ENCODE measurements around the gene PKP2. TPM values are rescaled to one million over a fixed set of nuclear protein-coding genes. Genes with fewer than 3 reads are reported as not detected.

PKP2 gene
- total and polyA plus RNA-seq, 4 donors, result 0.91 to 10.4 (median 3.8) TPM

DNA sequence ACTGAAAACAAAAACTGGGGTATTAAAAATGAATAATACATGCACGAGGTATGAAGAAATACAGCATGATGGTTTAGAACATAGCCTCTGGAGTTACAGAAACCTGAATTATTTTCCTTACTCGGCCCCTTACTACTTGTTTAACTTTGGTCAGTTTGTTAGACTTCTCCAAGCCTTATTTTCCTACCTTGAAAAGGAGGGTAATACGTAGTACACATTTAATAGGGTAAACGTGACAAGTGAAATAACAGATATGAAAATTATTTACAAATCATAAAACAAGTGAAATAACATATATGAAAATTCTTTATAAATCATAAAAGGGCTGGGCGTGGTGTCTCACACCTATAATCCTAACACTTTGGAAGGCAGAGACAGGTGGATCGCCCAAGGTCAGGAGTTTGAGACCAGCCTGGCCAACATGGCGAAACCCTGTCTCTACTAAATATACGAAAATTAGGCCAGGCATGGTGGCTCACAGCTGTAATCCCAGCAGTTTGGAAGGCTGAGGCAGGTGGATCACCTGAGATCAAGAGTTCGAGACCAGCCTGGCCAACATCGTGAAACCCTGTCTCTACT, 11.4 kb upstream of the PKP2 start:
- no peak overlapping the region for H3K9ac ChIP-seq (ENCODE audit: insufficient read depth in 1 of 2, low read length in 2 of 2)
- 92 to 95% methylated on average over 10 of the region's 10 CpGs for WGBS, 2 donors
- TF ChIP-seq, protein P1, sequence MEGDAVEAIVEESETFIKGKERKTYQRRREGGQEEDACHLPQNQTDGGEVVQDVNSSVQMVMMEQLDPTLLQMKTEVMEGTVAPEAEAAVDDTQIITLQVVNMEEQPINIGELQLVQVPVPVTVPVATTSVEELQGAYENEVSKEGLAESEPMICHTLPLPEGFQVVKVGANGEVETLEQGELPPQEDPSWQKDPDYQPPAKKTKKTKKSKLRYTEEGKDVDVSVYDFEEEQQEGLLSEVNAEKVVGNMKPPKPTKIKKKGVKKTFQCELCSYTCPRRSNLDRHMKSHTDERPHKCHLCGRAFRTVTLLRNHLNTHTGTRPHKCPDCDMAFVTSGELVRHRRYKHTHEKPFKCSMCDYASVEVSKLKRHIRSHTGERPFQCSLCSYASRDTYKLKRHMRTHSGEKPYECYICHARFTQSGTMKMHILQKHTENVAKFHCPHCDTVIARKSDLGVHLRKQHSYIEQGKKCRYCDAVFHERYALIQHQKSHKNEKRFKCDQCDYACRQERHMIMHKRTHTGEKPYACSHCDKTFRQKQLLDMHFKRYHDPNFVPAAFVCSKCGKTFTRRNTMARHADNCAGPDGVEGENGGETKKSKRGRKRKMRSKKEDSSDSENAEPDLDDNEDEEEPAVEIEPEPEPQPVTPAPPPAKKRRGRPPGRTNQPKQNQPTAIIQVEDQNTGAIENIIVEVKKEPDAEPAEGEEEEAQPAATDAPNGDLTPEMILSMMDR (IDR thresholded peaks at IDR 0.05; ENCODE audit: control extremely low read depth, extremely low read depth), result no peak
- H3K27me3 ChIP-seq (ENCODE audit: control insufficient read depth in 3 of 3, insufficient read depth in 3 of 3, low read length in 2 of 3), result peaks cover 0 to 43% (median 0%) of the 10 kb centered on the region in 3 donors
- ATAC-seq (ENCODE audit: insufficient read depth, low FRiP score), result no peak
- no peaks in the 10 kb centered on the region for H3K36me3 ChIP-seq (ENCODE audit: control insufficient read depth in 4 of 4, insufficient read depth in 4 of 4, low read length in 4 of 4)
- H3K4me1 ChIP-seq (ENCODE audit: control insufficient read depth in 5 of 5, insufficient read depth in 5 of 5, low read length in 5 of 5), result peaks cover 0 to 2% (median 0%) of the 10 kb centered on the region in 5 donors
- no peak overlapping the region for H3K4me3 ChIP-seq
- H3K27ac ChIP-seq (ENCODE audit: low read depth in 1 of 2, low read length in 1 of 2), result no peak overlapping the region
- no peak for DNase-seq
- no peaks in the 10 kb centered on the region for H3K9me3 ChIP-seq (ENCODE audit: control insufficient read depth in 4 of 4, insufficient read depth in 3 of 4, low read length in 3 of 4)

DNA sequence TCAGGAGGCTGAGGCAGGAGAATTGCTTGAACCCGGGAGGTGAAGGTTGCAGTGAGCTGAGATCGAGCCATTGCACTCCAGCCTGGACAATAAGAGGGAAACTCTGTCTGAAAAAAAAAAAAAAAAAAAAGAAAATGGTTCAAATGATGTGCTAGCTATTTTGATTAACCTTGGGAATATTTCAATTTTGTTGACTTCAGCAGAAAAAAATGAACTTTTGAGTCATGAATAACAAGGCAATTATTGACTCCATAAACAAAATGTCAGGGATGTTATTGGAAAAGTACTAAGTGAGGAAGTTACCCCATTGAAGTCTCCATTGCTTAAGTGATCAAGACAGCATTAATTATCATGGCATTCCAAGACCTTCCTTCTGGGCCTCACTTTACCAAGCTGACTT, 10.6 kb upstream of the PKP2 start:
- peaks cover 0 to 43% (median 0%) of the 10 kb centered on the region in 3 donors for H3K27me3 ChIP-seq (ENCODE audit: control insufficient read depth in 3 of 3, insufficient read depth in 3 of 3, low read length in 2 of 3)
- DNase-seq (no peak), ATAC-seq (ENCODE audit: insufficient read depth, low FRiP score) (no peak)
- H3K9ac ChIP-seq (ENCODE audit: insufficient read depth in 1 of 2, low read length in 2 of 2), result no peak overlapping the region
- no peaks in the 10 kb centered on the region for H3K9me3 ChIP-seq (ENCODE audit: control insufficient read depth in 4 of 4, insufficient read depth in 3 of 4, low read length in 3 of 4)
- H3K27ac ChIP-seq (ENCODE audit: low read depth in 1 of 2, low read length in 1 of 2), result no peak overlapping the region
- H3K4me3 ChIP-seq, result no peak overlapping the region
- no peaks in the 10 kb centered on the region for H3K36me3 ChIP-seq (ENCODE audit: control insufficient read depth in 4 of 4, insufficient read depth in 4 of 4, low read length in 4 of 4)
- TF ChIP-seq, protein P1 (IDR thresholded peaks at IDR 0.05; ENCODE audit: control extremely low read depth, extremely low read depth), result no peak
- 76 to 85% methylated on average over 2 of the region's 2 CpGs for WGBS, 2 donors
- peaks cover 0 to 4% (median 0%) of the 10 kb centered on the region in 5 donors for H3K4me1 ChIP-seq (ENCODE audit: control insufficient read depth in 5 of 5, insufficient read depth in 5 of 5, low read length in 5 of 5)

DNA sequence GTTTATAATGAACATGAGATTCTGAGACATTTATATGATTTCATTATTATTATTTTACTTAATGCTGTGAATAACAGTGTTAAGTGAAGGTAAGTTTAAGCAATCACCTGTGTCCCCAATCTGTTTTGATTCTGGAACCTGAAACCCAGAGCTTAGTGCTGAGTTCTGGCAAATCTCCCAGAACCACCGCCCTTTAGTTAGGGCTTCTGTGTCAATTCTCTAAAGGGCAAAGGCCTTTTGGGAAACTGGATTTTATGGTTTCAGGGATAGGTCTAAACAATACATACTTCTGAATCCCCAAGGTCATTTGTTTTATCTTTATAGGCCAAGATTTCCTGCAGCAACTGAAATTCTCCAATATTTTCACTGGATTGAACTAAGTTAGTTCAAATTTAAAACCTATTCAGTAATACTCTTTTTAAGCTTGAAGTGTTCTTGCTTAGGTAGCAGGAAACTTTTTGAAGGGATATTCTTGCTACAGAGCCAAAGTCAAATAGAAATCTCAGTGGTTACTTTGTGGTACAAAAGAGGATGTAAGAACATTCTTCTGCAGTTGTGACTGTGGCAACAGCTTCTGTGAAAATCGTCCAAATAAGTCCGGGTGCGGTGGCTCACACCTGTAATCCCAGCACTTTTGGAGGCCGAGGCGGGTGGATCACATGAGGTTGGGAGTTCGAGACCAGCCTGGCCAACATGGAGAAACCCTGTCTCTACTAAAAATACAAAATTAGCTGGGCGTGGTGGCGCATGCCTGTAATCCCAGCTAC, 10.0 kb upstream of the PKP2 start:
- 64 to 65% methylated on average over 7 to 9 of the region's 9 CpGs for WGBS, 2 donors

More for the DNA sequence above, 10.0 kb upstream of the PKP2 start:
- H3K36me3 ChIP-seq (ENCODE audit: control insufficient read depth in 4 of 4, insufficient read depth in 4 of 4, low read length in 4 of 4), result no peaks in the 10 kb centered on the region
- DNase-seq, result no peak
- H3K27me3 ChIP-seq (ENCODE audit: control insufficient read depth in 3 of 3, insufficient read depth in 3 of 3, low read length in 2 of 3), result peaks cover 0 to 43% (median 0%) of the 10 kb centered on the region in 3 donors
- peaks cover 0 to 4% (median 0%) of the 10 kb centered on the region in 5 donors for H3K4me1 ChIP-seq (ENCODE audit: control insufficient read depth in 5 of 5, insufficient read depth in 5 of 5, low read length in 5 of 5)
- no peak overlapping the region for H3K9ac ChIP-seq (ENCODE audit: insufficient read depth in 1 of 2, low read length in 2 of 2)
- TF ChIP-seq, protein P1 (IDR thresholded peaks at IDR 0.05; ENCODE audit: control extremely low read depth, extremely low read depth), result no peak
- no peak overlapping the region for H3K27ac ChIP-seq (ENCODE audit: low read depth in 1 of 2, low read length in 1 of 2)
- H3K4me3 ChIP-seq, result no peak overlapping the region
- no peak for ATAC-seq (ENCODE audit: insufficient read depth, low FRiP score)
- no peaks in the 10 kb centered on the region for H3K9me3 ChIP-seq (ENCODE audit: control insufficient read depth in 4 of 4, insufficient read depth in 3 of 4, low read length in 3 of 4)
